ENCODE data around the gene PJVK.

The PJVK gene

DNA sequence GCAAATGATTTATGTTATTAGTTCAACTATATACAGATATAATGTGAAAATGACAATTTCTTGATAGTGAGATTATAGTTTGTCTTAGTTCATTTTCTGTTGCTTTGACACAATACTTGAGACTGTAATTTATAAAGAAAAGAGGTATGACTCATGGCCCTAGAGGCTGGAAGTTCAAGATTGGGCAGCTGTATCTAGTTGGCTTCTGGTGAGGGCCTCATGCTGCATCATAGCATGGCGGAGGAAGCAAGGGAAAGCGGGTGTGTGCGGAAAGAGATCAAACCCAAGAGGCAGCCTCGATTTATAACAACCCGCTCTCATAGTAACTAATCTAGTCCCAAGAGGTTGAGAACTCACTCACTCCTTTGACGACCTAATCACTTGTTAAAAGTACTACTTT is 40.4 kb downstream of the PJVK start:
- 99% methylated on average over 6 of the region's 6 CpGs for WGBS (ENCODE audit: insufficient coverage)
- H3K9me3 ChIP-seq (ENCODE audit: control extremely low read depth in 1 of 5, control insufficient read depth in 4 of 5, insufficient read depth in 2 of 5, low read depth in 1 of 5, low read length in 4 of 5) = no peaks in the 10 kb centered on the region
- no peaks in the 10 kb centered on the region for H3K4me1 ChIP-seq (ENCODE audit: control extremely low read depth in 1 of 4, control insufficient read depth in 4 of 4, insufficient read depth in 4 of 4, low read length in 3 of 4)
- H3K27me3 ChIP-seq (replicated peaks in 2 of 5; ENCODE audit: control insufficient read depth in 4 of 5, insufficient read depth in 5 of 5, low read length in 4 of 5) = no peaks in the 10 kb centered on the region
- ChIA-PET POLR2A (no interaction called here), CTCF (interaction anchor here (1.0 to 2.4 kb wide), 3 partner anchors 9 to 12 kb away, joined by 3 to 7 read pairs (median 4); no protein-coding TSS in a partner anchor)
- no peak for DNase-seq
- peaks cover 29 to 64% (median 45%) of the 10 kb centered on the region in 4 experiments for H3K36me3 ChIP-seq (ENCODE audit: control insufficient read depth in 4 of 4, insufficient read depth in 4 of 4, low read length in 3 of 4)
- no peak overlapping the region for H3K27ac ChIP-seq (ENCODE audit: insufficient read depth in 1 of 2, low read depth in 1 of 2, low read length in 2 of 2, poor library complexity in 1 of 2, severe bottlenecking in 2 of 2)
- no peak overlapping the region for H3K4me3 ChIP-seq (ENCODE audit: control insufficient read depth in 1 of 7, extremely low read depth in 1 of 7, insufficient read depth in 4 of 7, low read depth in 2 of 7, low read length in 6 of 7)

DNA sequence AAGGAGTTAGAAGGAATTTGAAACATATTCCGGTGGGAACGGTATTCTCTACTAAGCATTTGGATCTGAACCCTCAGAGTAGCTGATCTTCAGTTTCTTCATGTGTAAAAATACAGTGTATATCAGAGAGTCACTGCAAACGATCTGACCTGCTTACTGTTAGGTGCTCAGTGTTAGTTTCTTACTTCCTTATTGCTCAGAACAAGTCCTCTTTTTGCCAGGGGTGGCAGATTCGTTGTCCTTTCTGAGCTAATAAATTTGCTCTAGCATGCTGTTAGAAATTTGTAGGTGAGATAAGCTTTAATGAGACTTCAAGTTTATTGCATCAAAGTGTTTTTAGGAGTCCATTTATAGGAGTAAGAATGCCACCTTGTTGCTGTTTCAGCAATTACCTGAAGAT is 44.9 kb downstream of the PJVK start:
- WGBS (ENCODE audit: insufficient coverage) = 93% methylated on average over 3 of the region's 4 CpGs
- no peak for DNase-seq
- ChIA-PET CTCF (interaction anchor here (1.1 to 1.8 kb wide), 2 partner anchors 34 to 81 kb away, joined by 3 to 4 read pairs; no protein-coding TSS in a partner anchor), POLR2A (no interaction called here)
- no peak overlapping the region for H3K27ac ChIP-seq (ENCODE audit: insufficient read depth in 1 of 2, low read depth in 1 of 2, low read length in 2 of 2, poor library complexity in 1 of 2, severe bottlenecking in 2 of 2)
- H3K4me1 ChIP-seq (ENCODE audit: control extremely low read depth in 1 of 4, control insufficient read depth in 4 of 4, insufficient read depth in 4 of 4, low read length in 3 of 4) = no peaks in the 10 kb centered on the region
- no peaks in the 10 kb centered on the region for H3K9me3 ChIP-seq (ENCODE audit: control extremely low read depth in 1 of 5, control insufficient read depth in 4 of 5, insufficient read depth in 2 of 5, low read depth in 1 of 5, low read length in 4 of 5)
- H3K4me3 ChIP-seq (ENCODE audit: control insufficient read depth in 1 of 7, extremely low read depth in 1 of 7, insufficient read depth in 4 of 7, low read depth in 2 of 7, low read length in 6 of 7) = no peak overlapping the region
- H3K36me3 ChIP-seq (ENCODE audit: control insufficient read depth in 4 of 4, insufficient read depth in 4 of 4, low read length in 3 of 4) = peaks cover 31 to 77% (median 49%) of the 10 kb centered on the region in 4 experiments
- H3K27me3 ChIP-seq (replicated peaks in 2 of 5; ENCODE audit: control insufficient read depth in 4 of 5, insufficient read depth in 5 of 5, low read length in 4 of 5) = no peaks in the 10 kb centered on the region

DNA sequence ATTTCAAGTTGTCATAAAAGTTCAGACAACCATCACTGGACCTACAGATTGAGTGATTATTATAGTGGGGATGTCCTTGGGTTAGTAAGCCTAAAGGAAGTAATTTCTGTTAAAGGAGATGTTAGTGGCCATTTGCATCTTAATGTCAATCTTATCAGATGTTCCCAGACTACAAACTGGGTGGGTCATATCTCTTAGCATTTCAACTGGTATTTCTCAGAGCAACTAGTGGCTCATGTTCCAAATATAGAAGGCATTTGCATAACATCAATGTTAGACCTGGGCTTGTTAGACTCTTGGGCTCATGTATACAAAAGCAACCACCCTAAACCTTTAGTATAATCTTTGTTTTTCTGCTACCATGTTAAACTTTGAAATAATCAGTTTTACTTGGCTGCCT is 47.0 kb downstream of the PJVK start:
- ChIA-PET POLR2A (no interaction called here), CTCF (no interaction called here)
- Histone ChIP-seq H3K27me3 (replicated peaks in 2 of 5; ENCODE audit: control insufficient read depth in 4 of 5, insufficient read depth in 5 of 5, low read length in 4 of 5) (no peaks in the 10 kb centered on the region), H3K36me3 (ENCODE audit: control insufficient read depth in 4 of 4, insufficient read depth in 4 of 4, low read length in 3 of 4) (peaks cover 24 to 82% (median 53%) of the 10 kb centered on the region in 4 experiments), H3K4me1 (ENCODE audit: control extremely low read depth in 1 of 4, control insufficient read depth in 4 of 4, insufficient read depth in 4 of 4, low read length in 3 of 4) (no peaks in the 10 kb centered on the region), H3K4me3 (ENCODE audit: control insufficient read depth in 1 of 7, extremely low read depth in 1 of 7, insufficient read depth in 4 of 7, low read depth in 2 of 7, low read length in 6 of 7) (no peak overlapping the region), H3K27ac (ENCODE audit: insufficient read depth in 1 of 2, low read depth in 1 of 2, low read length in 2 of 2, poor library complexity in 1 of 2, severe bottlenecking in 2 of 2) (no peak overlapping the region), H3K9me3 (ENCODE audit: control extremely low read depth in 1 of 5, control insufficient read depth in 4 of 5, insufficient read depth in 2 of 5, low read depth in 1 of 5, low read length in 4 of 5) (no peaks in the 10 kb centered on the region)
- DNase-seq = no peak

DNA sequence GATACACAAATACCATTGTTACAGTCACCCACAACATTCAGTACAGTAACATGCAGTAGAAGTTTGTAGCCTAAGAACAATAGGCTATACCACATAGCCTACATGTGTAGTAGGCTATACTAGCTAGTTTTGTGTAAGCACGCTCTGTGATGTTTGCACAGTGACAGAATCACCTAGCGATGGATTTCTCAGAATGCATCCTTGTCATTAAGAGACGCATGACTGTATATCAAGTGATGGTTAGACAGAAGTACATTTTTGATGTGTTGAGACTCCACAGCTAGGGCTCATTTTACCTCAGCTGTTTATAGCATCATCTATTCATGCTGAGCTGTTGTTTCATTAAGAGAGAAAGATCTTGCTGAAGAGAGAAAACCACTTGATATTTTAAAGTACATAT is 48.5 kb downstream of the PJVK start:
- no peak for DNase-seq
- ChIA-PET CTCF (interaction anchor here (1.8 kb wide), 1 partner anchor 20 kb away, joined by 4 read pairs; no protein-coding TSS in a partner anchor), POLR2A (no interaction called here)
- H3K36me3 ChIP-seq (ENCODE audit: control insufficient read depth in 4 of 4, insufficient read depth in 4 of 4, low read length in 3 of 4) = peaks cover 16 to 81% (median 45%) of the 10 kb centered on the region in 4 experiments
- H3K27me3 ChIP-seq (replicated peaks in 2 of 5; ENCODE audit: control insufficient read depth in 4 of 5, insufficient read depth in 5 of 5, low read length in 4 of 5) = no peaks in the 10 kb centered on the region
- H3K9me3 ChIP-seq (ENCODE audit: control extremely low read depth in 1 of 5, control insufficient read depth in 4 of 5, insufficient read depth in 2 of 5, low read depth in 1 of 5, low read length in 4 of 5) = no peaks in the 10 kb centered on the region
- H3K4me3 ChIP-seq (ENCODE audit: control insufficient read depth in 1 of 7, extremely low read depth in 1 of 7, insufficient read depth in 4 of 7, low read depth in 2 of 7, low read length in 6 of 7) = no peak overlapping the region
- no peaks in the 10 kb centered on the region for H3K4me1 ChIP-seq (ENCODE audit: control extremely low read depth in 1 of 4, control insufficient read depth in 4 of 4, insufficient read depth in 4 of 4, low read length in 3 of 4)
- H3K27ac ChIP-seq (ENCODE audit: insufficient read depth in 1 of 2, low read depth in 1 of 2, low read length in 2 of 2, poor library complexity in 1 of 2, severe bottlenecking in 2 of 2) = no peak overlapping the region
- no CpG with 5 or more reads among the region's 3 CpGs for WGBS (ENCODE audit: insufficient coverage)

DNA sequence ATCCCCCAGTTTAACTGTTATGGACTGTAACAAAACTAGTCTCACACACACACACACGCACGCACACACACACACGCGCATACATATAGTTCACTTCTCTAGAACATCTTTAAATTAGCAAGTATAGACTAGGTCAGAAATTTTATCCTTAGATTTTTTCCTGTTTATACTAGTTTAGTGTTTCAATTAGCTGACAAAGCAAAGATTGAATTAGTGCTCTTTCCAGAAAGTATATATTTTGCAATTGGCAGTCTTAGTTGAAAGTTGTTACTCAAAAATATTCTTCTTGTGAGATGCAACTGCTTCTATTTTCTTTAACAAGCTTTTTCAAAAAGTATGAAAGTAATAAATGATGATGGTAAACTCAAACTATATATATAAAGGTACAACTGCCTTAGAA is 51.6 kb downstream of the PJVK start:
- WGBS (ENCODE audit: insufficient coverage) = no CpG with 5 or more reads among the region's 4 CpGs

DNA sequence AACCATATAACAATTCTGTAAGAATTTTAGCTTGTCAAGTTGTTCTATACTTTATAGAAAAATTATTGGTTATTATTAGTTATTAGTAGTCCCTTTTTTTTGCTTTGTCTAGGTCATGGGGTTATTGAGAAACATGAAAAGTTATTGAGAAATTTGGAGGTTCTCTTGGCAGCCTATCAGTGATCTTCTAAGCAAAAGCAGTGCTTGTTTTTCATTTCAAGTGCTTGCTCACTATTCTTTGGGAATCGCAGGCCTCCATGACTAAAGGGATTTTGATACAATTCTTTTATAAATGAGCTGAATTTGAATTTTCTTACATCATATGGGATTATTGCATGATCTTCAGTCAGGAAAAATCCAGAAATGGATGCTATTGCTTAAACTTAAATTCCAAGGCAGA is 54.9 kb downstream of the PJVK start:
- WGBS (ENCODE audit: insufficient coverage) = 100% methylated on average over 1 of the region's 1 CpG
- no peak for DNase-seq
- H3K4me3 ChIP-seq (ENCODE audit: control insufficient read depth in 1 of 7, extremely low read depth in 1 of 7, insufficient read depth in 4 of 7, low read depth in 2 of 7, low read length in 6 of 7) = no peak overlapping the region
- H3K27me3 ChIP-seq (replicated peaks in 2 of 5; ENCODE audit: control insufficient read depth in 4 of 5, insufficient read depth in 5 of 5, low read length in 4 of 5) = no peaks in the 10 kb centered on the region
- CTCF ChIA-PET = interaction anchor here (1.4 kb wide), 1 partner anchor 12 kb away, joined by 5 read pairs; no protein-coding TSS in a partner anchor
- H3K9me3 ChIP-seq (ENCODE audit: control extremely low read depth in 1 of 5, control insufficient read depth in 4 of 5, insufficient read depth in 2 of 5, low read depth in 1 of 5, low read length in 4 of 5) = no peaks in the 10 kb centered on the region
- POLR2A ChIA-PET = no interaction called here
- no peaks in the 10 kb centered on the region for H3K4me1 ChIP-seq (ENCODE audit: control extremely low read depth in 1 of 4, control insufficient read depth in 4 of 4, insufficient read depth in 4 of 4, low read length in 3 of 4)
- H3K27ac ChIP-seq (ENCODE audit: insufficient read depth in 1 of 2, low read depth in 1 of 2, low read length in 2 of 2, poor library complexity in 1 of 2, severe bottlenecking in 2 of 2) = no peak overlapping the region
- H3K36me3 ChIP-seq (ENCODE audit: control insufficient read depth in 4 of 4, insufficient read depth in 4 of 4, low read length in 3 of 4) = peaks cover 3 to 51% (median 23%) of the 10 kb centered on the region in 4 experiments

More for the DNA sequence above, 51.6 kb downstream of the PJVK start:
- ChIA-PET CTCF (interaction anchor here (0.8 to 1.6 kb wide), 4 partner anchors 9 to 47 kb away, joined by 3 to 5 read pairs (median 4); no protein-coding TSS in a partner anchor), POLR2A (no interaction called here)
- H3K27me3 ChIP-seq (replicated peaks in 2 of 5; ENCODE audit: control insufficient read depth in 4 of 5, insufficient read depth in 5 of 5, low read length in 4 of 5) = no peaks in the 10 kb centered on the region
- no peak overlapping the region for H3K4me3 ChIP-seq (ENCODE audit: control insufficient read depth in 1 of 7, extremely low read depth in 1 of 7, insufficient read depth in 4 of 7, low read depth in 2 of 7, low read length in 6 of 7)
- DNase-seq = no peak
- H3K27ac ChIP-seq (ENCODE audit: insufficient read depth in 1 of 2, low read depth in 1 of 2, low read length in 2 of 2, poor library complexity in 1 of 2, severe bottlenecking in 2 of 2) = no peak overlapping the region
- peaks cover 7 to 71% (median 34%) of the 10 kb centered on the region in 4 experiments for H3K36me3 ChIP-seq (ENCODE audit: control insufficient read depth in 4 of 4, insufficient read depth in 4 of 4, low read length in 3 of 4)
- H3K4me1 ChIP-seq (ENCODE audit: control extremely low read depth in 1 of 4, control insufficient read depth in 4 of 4, insufficient read depth in 4 of 4, low read length in 3 of 4) = no peaks in the 10 kb centered on the region
- H3K9me3 ChIP-seq (ENCODE audit: control extremely low read depth in 1 of 5, control insufficient read depth in 4 of 5, insufficient read depth in 2 of 5, low read depth in 1 of 5, low read length in 4 of 5) = no peaks in the 10 kb centered on the region

DNA sequence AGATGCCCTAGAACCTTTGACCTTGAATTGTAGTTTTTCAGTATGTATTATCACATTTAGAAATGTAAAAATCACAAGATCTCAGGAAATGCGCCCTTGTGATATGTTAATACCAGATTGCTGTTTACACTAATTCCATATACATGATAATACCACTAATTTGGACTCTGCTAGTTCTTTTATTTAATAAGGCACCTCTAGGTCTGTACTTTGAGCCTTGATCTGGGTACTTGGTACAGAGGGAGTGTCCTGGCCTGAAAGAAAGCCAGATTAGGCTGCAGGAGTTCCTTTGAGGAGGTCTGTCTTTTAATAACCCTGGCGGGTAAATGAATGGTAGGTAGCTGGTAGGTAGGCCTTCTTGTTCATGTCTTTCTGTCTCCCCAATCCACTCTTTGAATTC is 55.3 kb downstream of the PJVK start:
- WGBS (ENCODE audit: insufficient coverage) = no CpG with 5 or more reads among the region's 2 CpGs
- Histone ChIP-seq H3K9me3 (ENCODE audit: control extremely low read depth in 1 of 5, control insufficient read depth in 4 of 5, insufficient read depth in 2 of 5, low read depth in 1 of 5, low read length in 4 of 5) (no peaks in the 10 kb centered on the region), H3K36me3 (ENCODE audit: control insufficient read depth in 4 of 4, insufficient read depth in 4 of 4, low read length in 3 of 4) (peaks cover 3 to 50% (median 21%) of the 10 kb centered on the region in 4 experiments), H3K27ac (ENCODE audit: insufficient read depth in 1 of 2, low read depth in 1 of 2, low read length in 2 of 2, poor library complexity in 1 of 2, severe bottlenecking in 2 of 2) (no peak overlapping the region), H3K4me1 (ENCODE audit: control extremely low read depth in 1 of 4, control insufficient read depth in 4 of 4, insufficient read depth in 4 of 4, low read length in 3 of 4) (no peaks in the 10 kb centered on the region), H3K4me3 (ENCODE audit: control insufficient read depth in 1 of 7, extremely low read depth in 1 of 7, insufficient read depth in 4 of 7, low read depth in 2 of 7, low read length in 6 of 7) (no peak overlapping the region), H3K27me3 (replicated peaks in 2 of 5; ENCODE audit: control insufficient read depth in 4 of 5, insufficient read depth in 5 of 5, low read length in 4 of 5) (no peaks in the 10 kb centered on the region)
- ChIA-PET CTCF (interaction anchor here (1.2 to 1.4 kb wide), 2 partner anchors 11 kb away, joined by 4 to 5 read pairs; no protein-coding TSS in a partner anchor), POLR2A (no interaction called here)
- no peak for DNase-seq

Measured in common myeloid progenitor, CD34-positive (primary cell).